ENCODE data around the gene HES6. TPM values are rescaled to one million over a fixed set of nuclear protein-coding genes. Genes with fewer than 3 reads are reported as not detected.

HES6 gene
- polyA plus RNA-seq, 3 donors, result 5.3 to 8.7 (median 6.4) TPM

DNA sequence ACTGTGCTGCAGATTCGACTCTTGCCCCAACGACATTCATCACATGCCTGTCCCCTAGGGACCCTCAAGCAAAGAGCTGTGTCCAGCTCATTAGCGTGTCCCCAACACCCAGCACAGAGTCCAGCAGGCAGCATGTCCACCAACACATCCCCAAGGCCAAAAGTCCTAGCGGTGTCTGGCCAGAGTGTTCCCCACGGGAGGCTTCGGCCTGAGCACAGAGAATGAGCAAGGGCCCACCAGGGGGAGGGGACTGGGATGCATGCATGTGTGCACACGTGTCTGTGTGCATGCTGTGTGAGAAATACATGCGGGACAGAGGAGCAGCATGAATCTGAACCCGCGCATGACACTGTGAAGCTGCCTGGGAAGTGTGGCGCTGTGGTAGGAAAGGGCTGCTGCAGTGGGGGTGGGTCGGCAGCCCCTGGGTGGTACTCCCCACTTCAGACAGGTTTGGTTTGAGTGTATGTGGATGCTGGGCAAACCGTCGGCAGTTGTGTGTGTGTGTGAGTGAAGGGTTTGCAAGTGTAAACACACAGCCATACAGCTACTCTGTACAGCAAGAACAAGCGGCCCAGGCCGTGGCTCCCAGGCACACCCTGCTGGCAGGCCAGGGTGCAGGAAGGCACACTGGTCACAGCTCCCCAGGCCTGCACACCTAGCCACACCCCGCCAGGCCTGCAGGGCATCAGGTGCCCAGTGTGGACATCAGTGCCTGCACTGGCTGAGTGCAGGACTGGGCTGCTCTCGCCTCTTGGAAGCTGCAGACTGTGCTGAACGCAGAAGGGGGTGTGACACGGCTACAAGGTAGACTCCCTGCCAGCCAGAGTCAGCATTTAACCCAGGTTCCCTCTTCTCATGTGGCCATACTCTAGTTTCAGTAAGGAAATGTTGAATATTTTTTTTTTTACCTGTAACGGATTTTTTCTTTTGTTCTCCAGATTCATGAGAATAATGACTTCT is 19.5 kb upstream of the HES6 start:
- DNase-seq (ENCODE audit: extremely low read depth in 1 of 11, low read depth in 9 of 11, low spot score in 4 of 11), result no peak

DNA sequence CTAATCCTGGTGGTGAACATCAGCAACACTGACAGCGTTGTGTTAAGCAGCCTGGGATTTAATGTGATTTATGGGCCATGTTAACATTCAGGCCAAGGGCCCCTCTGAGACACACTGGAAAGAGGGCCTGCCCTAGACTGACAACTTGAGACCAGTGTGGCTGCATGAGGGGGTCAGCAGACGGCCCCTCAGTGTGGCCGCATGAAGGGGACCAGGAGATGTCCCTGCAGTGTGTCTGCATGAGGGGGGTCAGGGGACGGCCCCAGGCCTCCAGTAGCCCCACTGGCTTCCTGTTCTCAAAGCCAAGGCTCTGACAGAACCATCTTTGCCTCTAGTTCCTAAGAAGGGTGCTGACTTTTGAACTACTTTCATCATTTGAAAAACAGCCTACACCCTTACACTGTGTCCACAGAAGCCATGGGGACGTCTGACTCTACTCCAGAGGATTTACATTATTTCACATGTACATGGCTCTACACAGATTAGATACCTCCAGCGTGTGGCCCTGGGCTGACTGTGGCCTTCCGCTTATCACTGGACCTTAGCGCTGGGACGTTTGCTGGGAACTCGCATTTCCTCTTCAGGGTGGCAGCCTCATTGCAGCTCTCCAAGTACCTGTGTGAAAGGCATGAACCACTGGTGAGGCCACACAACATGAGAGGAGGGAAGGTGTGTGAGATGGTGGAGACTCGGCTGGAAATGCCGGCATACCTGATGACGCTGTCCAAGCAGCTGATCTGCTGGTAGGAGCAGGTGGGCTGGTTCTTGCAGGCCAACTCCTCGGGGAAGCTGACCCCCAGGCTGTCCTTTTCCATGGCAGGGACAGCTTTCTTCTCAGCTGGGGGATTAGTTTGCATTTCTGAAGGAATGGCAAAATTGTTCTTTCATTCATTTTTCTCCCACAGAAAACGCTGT is 18.2 kb upstream of the HES6 start:
- no peak for DNase-seq (ENCODE audit: extremely low read depth in 1 of 11, low read depth in 9 of 11, low spot score in 4 of 11)

DNA sequence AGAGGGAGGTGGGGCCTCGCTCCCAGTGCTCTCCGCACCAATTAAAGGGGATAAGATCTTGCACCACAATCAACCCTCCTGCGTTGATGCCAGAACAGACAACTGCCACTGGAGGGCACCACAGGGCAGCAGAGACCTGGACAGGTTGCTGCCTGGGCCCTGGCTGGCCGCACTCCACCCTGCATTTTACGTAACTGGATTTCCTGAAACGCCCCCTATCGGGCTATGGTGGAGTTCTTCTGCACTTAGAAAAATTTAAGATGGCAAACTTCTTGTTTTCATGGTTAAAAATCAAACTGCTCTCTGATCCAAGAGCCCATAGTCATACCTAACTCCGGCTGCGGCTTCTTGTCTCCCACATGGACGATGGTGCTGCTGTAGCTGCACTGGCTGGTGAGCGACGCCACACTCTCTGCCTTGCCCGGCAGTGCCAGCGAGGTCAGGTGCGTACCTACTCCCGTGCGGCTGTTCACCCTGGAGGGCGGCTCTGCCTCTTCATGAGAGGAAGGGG is 16.8 kb upstream of the HES6 start:
- DNase-seq (ENCODE audit: extremely low read depth in 1 of 11, low read depth in 9 of 11, low spot score in 4 of 11), result peak in 7 of 11 donors; percentile 62 to 87 (median 78)

DNA sequence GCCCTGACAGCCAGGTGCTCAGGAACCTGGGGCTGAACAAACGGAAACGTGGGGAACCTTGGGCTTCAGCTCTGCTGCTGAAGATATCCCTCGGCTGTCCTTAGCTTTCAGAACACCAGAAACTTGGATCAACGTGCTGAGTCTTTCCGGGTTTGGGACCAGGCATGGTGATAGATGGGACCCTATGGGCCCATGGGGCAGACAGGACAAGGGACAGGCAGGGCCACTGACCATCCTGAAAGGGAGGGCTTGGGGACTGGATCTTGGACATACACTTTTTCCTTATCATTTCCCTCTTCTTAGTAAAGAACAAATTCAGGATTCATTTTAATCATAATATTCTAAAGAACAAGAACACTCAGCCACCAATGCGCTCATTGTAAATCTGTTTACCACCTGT is 16.3 kb upstream of the HES6 start:
- no peak for DNase-seq (ENCODE audit: extremely low read depth in 1 of 11, low read depth in 9 of 11, low spot score in 4 of 11)

DNA sequence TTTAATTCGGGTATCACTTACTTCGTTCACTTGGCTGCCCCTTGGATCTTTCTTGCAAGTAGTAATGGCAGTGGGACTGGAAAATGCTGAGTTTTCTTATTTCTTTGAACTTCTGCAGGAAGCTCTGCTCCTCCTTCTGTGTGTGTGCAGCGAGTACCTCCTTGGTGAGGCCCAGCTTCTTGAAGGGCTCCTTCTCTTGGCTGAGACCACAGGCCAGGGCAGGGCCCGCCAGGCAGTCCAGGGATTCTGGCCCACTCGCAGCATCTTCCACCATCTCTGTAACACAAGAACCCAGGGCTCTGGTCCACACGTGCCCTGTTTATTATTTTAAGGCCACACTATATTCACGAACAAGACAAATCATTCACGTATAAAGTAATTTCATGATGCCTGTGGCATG is 15.8 kb upstream of the HES6 start:
- no peak for DNase-seq (ENCODE audit: extremely low read depth in 1 of 11, low read depth in 9 of 11, low spot score in 4 of 11)

DNA sequence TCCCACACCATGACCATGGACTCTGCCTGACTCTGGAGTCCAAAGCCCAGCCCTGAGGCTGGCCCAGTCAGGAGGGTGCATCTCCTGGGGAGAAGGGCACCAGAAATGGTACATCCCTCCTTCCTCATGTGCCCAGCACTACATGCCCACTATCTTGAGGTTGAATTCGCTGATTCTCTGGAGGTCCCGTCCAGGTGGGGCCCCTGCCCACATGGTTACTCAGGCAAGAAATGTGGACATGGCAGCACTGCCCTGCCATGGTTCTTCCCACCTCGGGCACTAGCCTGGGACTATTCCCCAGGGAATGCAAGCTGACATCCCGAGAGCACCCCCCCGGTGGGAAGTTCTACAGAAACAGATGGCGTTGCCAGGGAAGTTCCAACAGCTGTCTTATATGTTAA is 15.3 kb upstream of the HES6 start:
- no peak for DNase-seq (ENCODE audit: extremely low read depth in 1 of 11, low read depth in 9 of 11, low spot score in 4 of 11)

DNA sequence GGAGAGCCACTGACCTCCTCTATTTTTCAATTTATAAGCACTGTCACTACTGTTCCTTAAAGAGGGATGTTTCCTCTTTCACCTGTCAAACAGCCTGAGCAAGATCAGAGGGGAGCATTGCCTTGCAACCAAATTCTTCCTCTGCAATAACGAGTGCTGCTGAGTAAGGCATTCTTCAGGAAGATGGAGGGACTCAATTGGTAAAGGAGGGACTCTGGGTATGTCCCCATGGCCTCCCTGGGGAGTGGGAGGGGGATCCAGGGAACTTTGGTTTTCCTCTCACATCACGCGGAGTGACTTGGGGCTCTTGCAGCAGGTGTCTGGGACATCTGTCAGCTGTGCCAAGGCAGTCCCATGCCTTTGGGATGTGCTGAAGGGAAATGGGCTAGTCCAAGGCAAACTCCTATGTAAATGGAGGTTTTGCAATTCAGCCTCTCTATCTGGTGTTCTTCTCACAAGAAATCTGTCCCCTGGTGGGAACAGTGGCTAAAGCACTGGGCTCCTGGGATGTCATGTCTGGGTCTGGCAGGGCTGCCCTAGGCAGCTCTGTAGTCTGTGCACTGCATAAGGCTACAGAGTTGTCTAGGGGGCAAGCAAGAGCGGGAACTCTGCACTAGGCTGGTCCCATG is 14.4 kb upstream of the HES6 start:
- DNase-seq (ENCODE audit: extremely low read depth in 1 of 11, low read depth in 9 of 11, low spot score in 4 of 11), result no peak

DNA sequence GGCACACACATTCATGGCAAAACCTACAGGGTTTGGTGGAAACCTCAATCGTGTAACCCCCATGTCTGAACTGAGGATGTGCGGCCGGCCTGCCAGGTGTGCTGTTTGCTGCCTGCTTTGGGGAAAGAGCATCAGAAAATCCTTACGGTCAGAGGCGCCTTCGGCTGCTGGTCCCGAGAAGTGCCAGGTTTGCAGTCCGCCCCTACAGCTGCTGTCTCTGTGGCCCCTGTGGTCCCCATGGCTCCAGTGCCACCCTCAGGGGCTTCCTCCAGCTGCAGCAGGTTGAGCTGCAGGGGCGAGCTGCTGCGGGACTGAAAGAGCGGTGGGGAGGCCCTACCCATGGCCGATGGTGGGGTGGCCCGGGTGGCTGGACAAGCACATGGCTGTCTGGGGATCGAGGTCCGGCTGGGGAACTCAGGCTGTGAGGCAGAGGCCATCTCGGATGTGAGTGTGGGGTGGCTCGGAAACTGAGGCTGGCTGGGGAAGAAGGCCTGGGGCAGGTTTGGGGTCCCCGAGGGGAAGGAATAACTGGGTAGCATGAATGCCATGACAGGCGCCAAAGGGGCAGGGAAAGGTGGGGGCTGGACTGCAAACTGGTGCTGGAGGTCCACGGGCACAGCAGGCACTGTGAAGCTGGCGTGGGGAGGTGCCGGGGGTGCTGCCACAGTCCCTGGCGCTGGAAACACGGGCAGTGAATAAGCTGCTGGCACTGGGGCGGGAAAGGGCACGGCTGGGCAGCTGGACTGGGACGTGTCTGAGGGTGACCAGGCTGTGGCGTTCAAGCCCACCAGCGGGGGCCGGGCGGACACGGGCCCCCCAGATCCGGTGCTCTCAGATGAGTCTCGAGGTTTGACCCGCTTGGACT is 13.2 kb upstream of the HES6 start:
- DNase-seq (ENCODE audit: extremely low read depth in 1 of 11, low read depth in 9 of 11, low spot score in 4 of 11), result no peak

DNA sequence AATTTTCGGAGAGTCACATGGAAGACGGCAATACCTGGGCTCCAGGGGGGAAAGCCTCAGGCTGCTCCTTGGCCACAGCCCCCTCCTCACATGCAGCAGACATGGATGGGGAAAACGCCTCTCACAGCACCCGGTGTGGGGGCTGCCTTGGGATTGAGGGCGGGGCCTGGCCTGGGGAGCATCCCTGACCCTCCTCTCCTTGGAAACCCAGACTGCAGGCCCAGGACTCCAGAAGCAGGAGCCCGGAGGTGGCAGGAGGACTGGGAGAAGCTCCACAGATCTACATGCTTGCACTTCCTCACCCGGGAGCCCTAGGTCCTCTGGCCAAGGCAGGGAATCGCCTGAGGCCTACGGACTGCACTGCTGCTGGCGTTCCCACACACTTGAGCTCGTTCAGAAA is 12.1 kb upstream of the HES6 start:
- no peak for DNase-seq (ENCODE audit: extremely low read depth in 1 of 11, low read depth in 9 of 11, low spot score in 4 of 11)

DNA sequence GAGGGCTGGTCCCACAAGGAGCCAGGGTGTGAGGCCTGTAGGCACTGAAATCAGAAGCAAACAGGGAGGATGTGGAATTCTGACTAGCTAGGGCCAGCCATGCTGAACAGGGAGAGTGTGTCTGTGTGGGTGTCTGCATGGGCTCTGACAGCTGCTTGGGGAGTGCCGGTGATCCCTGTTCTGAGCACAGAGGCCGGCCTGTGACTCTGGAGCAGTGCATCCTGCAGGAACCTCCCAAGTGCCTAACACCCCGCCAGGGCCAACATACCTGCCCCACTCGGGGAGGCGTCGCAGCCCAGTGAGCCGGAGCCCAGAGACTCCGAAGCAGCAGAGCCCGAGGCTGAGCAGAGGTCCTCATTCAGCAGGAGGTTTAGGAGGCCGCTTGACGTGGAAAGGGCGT is 11.5 kb upstream of the HES6 start:
- no peak for DNase-seq (ENCODE audit: extremely low read depth in 1 of 11, low read depth in 9 of 11, low spot score in 4 of 11)

DNA sequence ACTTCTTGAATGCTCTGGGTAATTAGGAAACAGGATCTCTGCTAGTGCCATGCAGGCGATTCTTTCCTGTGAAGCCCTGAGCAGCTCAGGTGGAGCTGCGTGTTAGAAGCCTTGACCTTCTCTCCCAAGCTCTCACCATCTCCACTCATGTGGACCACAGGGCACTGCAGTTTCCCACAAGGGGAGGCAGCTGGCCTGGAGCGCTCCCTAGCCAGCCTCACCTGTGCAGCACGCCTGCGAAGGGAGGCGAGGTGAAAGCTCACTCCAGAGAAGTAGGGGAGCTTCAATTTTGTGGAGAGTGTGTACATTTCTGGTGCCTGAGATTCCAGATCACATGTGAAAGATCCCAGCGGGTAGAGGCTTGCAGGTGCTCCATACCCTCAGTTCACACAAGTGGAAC is 11.1 kb upstream of the HES6 start:
- DNase-seq (ENCODE audit: extremely low read depth in 1 of 11, low read depth in 9 of 11, low spot score in 4 of 11), result no peak

DNA sequence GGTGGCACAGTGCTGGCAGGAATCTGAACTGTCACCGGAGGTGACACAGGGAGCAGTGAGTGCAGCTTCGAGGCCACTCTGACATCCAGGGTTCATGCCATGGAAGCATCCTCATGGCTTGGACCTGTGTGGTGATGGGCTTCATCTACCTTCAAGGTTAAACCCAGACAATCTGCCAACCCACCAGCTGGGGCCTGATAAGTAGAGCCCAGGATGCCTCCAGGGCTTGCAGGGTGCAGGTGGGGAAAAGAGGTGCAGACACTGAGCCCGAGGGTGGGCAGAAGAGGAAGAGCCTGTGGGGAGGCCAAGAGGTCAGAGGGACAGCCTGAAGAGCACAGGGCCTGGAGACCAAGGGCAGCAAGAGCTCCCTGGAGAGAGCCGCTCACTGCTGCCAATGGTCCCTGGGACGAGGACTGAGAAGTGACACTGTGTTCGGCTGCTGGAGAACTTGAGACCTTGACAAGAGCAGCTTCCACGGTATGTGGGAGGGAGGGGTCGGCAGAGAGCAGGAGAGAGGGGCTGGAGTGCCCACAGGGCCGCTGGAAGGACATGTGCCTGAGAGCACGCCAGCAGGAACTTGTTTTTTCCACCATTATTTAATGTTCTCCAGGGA is 8.1 kb upstream of the HES6 start:
- DNase-seq (ENCODE audit: extremely low read depth in 1 of 11, low read depth in 9 of 11, low spot score in 4 of 11), result no peak

DNA sequence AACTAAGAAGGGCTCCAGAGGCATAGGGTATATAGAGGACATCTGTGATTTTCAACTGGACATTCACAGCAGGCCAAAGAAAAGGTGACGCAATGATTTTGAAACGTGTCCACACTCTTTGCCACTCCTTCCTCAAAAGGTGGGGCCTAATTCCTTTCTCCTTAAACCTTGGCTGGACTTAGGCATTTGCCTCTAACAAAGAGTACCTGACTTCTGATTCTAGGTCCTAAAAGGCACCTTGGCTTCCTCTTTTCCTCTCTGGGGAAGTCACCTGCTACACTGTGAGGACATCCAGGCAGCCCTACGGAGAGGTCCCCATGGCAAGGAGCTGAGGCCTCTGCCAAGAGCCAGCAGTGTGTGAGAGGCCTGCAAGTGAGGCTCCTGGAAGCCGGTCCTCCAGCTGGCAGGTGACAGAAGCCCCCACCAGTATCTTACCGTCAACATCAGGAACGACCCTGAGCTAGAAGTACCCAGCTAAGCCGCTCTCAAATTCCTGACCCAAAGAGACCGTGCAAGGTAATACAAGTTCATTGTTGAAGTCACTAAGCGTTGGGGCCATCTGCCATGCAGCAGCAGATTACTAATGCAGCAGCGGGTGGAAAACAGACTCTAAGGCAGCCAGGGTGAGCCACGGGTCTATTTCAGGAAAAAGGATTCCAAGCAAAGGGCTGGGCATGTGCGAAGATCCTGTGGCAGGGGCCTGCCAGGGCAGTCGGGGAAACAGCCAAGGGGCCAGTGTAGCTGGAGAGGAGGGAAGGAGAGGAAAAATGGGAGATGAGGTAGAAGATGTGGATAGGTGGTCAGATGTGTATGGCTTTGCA is 7.4 kb upstream of the HES6 start:
- no peak for DNase-seq (ENCODE audit: extremely low read depth in 1 of 11, low read depth in 9 of 11, low spot score in 4 of 11)

DNA sequence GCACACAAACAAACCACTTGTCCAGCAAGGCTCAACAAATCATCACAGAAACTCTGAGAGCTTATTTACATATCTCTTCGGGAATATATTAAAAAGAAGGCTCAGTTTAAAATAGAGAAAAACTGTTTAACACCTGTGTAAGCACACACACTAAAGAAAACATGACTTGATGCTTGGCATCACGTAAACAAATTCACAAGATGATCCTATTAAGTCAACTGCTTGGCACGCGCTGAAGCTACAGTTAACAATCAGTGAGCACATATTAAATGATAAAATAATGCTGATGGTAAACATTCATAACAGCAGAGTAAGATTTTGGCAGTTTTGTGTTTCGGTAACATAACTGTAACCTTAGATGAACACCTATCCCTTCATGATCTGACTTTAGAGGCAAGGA is 4.3 kb upstream of the HES6 start:
- no peak for DNase-seq (ENCODE audit: extremely low read depth in 1 of 11, low read depth in 9 of 11, low spot score in 4 of 11)

DNA sequence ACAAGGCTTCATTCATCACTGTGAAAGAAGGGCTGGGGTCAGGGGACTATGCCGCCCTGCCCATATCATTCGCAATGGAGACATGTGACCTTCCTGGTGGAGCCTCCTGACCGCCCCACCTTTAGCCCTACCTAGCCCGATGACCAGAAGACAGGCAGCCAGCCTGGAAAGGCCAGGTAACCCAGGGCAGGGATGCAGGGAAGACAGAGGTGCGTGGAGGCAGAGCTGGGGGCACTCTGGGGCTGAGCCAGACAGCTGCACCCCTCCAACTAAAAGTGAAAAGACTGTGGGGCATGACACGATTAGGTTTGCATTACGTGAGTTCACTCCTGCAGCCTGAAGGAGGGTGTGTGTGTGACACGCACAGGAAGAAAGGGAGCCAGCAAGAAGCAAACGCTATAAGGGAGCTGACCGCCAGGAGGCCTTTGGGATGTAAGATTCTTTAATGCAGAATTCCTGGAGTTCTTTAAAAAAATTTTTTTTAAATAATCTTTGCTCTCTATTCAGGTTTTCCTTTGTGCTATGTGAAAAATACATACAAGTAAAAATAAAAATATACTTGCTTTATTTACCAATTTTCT is 3.7 kb upstream of the HES6 start:
- DNase-seq (ENCODE audit: extremely low read depth in 1 of 11, low read depth in 9 of 11, low spot score in 4 of 11), result no peak

DNA sequence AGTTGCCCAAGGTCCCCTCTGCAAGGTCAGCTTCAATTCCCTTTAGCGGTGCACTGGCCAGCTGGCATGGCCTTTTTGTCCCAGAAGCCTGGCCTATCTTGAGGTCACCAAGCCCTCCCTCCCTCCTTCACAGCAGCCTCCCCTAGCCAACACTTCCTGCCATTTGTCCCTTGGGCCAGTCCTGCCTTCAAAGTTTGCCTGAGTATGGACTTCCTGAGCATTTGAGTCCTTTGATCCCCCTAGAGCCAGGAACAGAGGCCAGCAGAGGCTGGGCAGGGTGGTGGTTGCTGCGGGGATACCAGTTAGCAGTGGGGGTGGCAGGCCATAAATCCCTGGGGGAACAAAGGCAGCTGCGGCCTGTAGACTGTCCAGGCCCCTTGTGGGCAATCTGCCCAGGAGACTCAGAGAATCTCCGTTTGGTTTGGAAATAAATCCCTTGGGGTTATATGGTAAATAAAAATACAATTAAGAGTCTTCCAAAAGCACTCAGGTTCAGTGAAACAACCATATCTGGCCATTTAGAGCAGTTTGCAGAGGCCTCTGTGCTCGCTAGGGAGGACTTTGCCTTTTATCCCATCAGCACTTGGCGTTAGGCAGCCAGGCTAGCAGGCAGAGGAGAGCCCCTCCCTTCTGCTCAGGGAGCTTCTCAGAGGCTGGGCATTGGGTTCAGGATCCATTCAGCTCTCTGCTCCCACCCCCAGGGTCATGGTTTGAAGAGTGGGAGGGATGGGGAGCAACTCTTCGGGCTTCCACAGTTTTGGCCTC is 3.1 kb upstream of the HES6 start:
- no peak for DNase-seq (ENCODE audit: extremely low read depth in 1 of 11, low read depth in 9 of 11, low spot score in 4 of 11)
